IPS DF 6.9 (cell line): ENCODE results near the gene AP3B1.

ENCODE experiments used
- DNase-seq: peaks from one replicate; pipeline ENCODE4 v3.0.0-alpha.2; 2013; ENCODE audit warnings: low read depth, low spot score
- H3K27ac ChIP-seq: one replicate; pipeline ENCODE4 v1.5.1; 2013; ENCODE audit warnings: low read length, control low read depth
- H3K27me3 ChIP-seq: 2 replicates; pipeline ENCODE4 v1.6.1; 2013; ENCODE audit warnings: mild to moderate bottlenecking, low read length; ENCODE audit not compliant: control insufficient read depth, insufficient read depth
- H3K36me3 ChIP-seq: 2 replicates; pipeline ENCODE4 v1.6.1; 2013; ENCODE audit warnings: low read length; ENCODE audit not compliant: control insufficient read depth, insufficient read depth
- H3K4me1 ChIP-seq: 2 replicates; pipeline ENCODE4 v1.6.1; 2013; ENCODE audit warnings: low read length; ENCODE audit not compliant: control insufficient read depth, insufficient read depth
- H3K4me3 ChIP-seq: 2 replicates; pipeline ENCODE4 v1.5.1; 2013; ENCODE audit warnings: mild to moderate bottlenecking, low read length
- H3K9me3 ChIP-seq: 2 replicates; pipeline ENCODE4 v1.6.1; 2013; ENCODE audit warnings: low read length, inconsistent platforms; ENCODE audit not compliant: control insufficient read depth, insufficient read depth
- WGBS: extraction: QIAGEN DNeasy Blood & Tissue Kit; methylation state at CpG from one replicate; pipeline ENCODE4 v1.1.7; 2013; ENCODE audit warnings: mixed read lengths, missing lambda C conversion rate; ENCODE audit not compliant: insufficient read length, insufficient coverage; 5-methylcytosine and 5-hydroxymethylcytosine counted together

AP3B1 gene

GRCh38 chr5:78275998-78276543, 18.4 kb downstream of the AP3B1 start:
- H3K36me3 ChIP-seq = no peaks in the 10 kb centered on the region
- no peak for DNase-seq
- no peaks in the 10 kb centered on the region for H3K27me3 ChIP-seq
- H3K4me1 ChIP-seq = no peaks in the 10 kb centered on the region
- no peak overlapping the region for H3K4me3 ChIP-seq
- H3K27ac ChIP-seq = no peak overlapping the region
- H3K9me3 ChIP-seq = no peaks in the 10 kb centered on the region

- DNase-seq = no peak
- H3K4me1 ChIP-seq = no peaks in the 10 kb centered on the region
- H3K36me3 ChIP-seq = no peaks in the 10 kb centered on the region
- no CpG with 5 or more reads among the region's 1 CpG for WGBS
- no peaks in the 10 kb centered on the region for H3K27me3 ChIP-seq
- no peaks in the 10 kb centered on the region for H3K9me3 ChIP-seq
- H3K27ac ChIP-seq = no peak overlapping the region
- H3K4me3 ChIP-seq = no peak overlapping the region
Observed at GRCh38 chr5:78274540-78275197, 19.8 kb downstream of the AP3B1 start.

- Histone ChIP-seq H3K4me1 (no peaks in the 10 kb centered on the region), H3K27me3 (no peaks in the 10 kb centered on the region), H3K36me3 (no peaks in the 10 kb centered on the region), H3K9me3 (no peaks in the 10 kb centered on the region), H3K27ac (no peak overlapping the region), H3K4me3 (no peak overlapping the region)
- DNase-seq = no peak
- no CpG with 5 or more reads among the region's 1 CpG for WGBS
Observed at GRCh38 chr5:78273436-78273835, 21.1 kb downstream of the AP3B1 start.

- no peak overlapping the region for H3K4me3 ChIP-seq
- no CpG with 5 or more reads among the region's 4 CpGs for WGBS
- no peaks in the 10 kb centered on the region for H3K27me3 ChIP-seq
- H3K36me3 ChIP-seq = no peaks in the 10 kb centered on the region
- no peak for DNase-seq
- no peaks in the 10 kb centered on the region for H3K9me3 ChIP-seq
- H3K27ac ChIP-seq = no peak overlapping the region
- no peaks in the 10 kb centered on the region for H3K4me1 ChIP-seq
Observed at GRCh38 chr5:78271766-78272165, 22.7 kb downstream of the AP3B1 start.

- Histone ChIP-seq H3K36me3 (no peaks in the 10 kb centered on the region; the same call in 1 of the 2 replicates), H3K9me3 (no peaks in the 10 kb centered on the region), H3K27ac (no peak overlapping the region), H3K27me3 (no peaks in the 10 kb centered on the region), H3K4me3 (no peak overlapping the region), H3K4me1 (no peaks in the 10 kb centered on the region)
- DNase-seq = no peak
Observed at GRCh38 chr5:78269088-78269703, 25.3 kb downstream of the AP3B1 start.

- Histone ChIP-seq H3K27me3 (no peaks in the 10 kb centered on the region), H3K27ac (no peak overlapping the region), H3K4me3 (no peak overlapping the region), H3K4me1 (no peaks in the 10 kb centered on the region), H3K9me3 (no peaks in the 10 kb centered on the region), H3K36me3 (no peaks in the 10 kb centered on the region; the same call in 1 of the 2 replicates)
- no peak for DNase-seq
- no CpG with 5 or more reads among the region's 2 CpGs for WGBS
Observed at GRCh38 chr5:78268356-78268755, 26.1 kb downstream of the AP3B1 start.

GRCh38 chr5:78265163-78265562, 29.3 kb downstream of the AP3B1 start:
- no peaks in the 10 kb centered on the region for H3K4me1 ChIP-seq
- WGBS = no CpG with 5 or more reads among the region's 2 CpGs
- H3K9me3 ChIP-seq = no peaks in the 10 kb centered on the region
- H3K27me3 ChIP-seq = no peaks in the 10 kb centered on the region
- DNase-seq = no peak
- H3K4me3 ChIP-seq = no peak overlapping the region
- H3K36me3 ChIP-seq = no peaks in the 10 kb centered on the region; the same call in 1 of the 2 replicates
- no peak overlapping the region for H3K27ac ChIP-seq

GRCh38 chr5:78264600-78264999, 29.9 kb downstream of the AP3B1 start:
- no peak for DNase-seq
- no peaks in the 10 kb centered on the region for H3K4me1 ChIP-seq
- H3K27ac ChIP-seq = no peak overlapping the region
- H3K9me3 ChIP-seq = no peaks in the 10 kb centered on the region
- no peaks in the 10 kb centered on the region; the same call in 1 of the 2 replicates for H3K36me3 ChIP-seq
- no peak overlapping the region for H3K4me3 ChIP-seq
- H3K27me3 ChIP-seq = no peaks in the 10 kb centered on the region
- no CpG with 5 or more reads among the region's 1 CpG for WGBS

GRCh38 chr5:78260771-78261170, 33.7 kb downstream of the AP3B1 start:
- Histone ChIP-seq H3K4me3 (no peak overlapping the region), H3K4me1 (no peaks in the 10 kb centered on the region), H3K27me3 (no peaks in the 10 kb centered on the region), H3K27ac (no peak overlapping the region), H3K36me3 (no peaks in the 10 kb centered on the region; the same call in 1 of the 2 replicates), H3K9me3 (no peaks in the 10 kb centered on the region)
- DNase-seq = no peak
- no CpG with 5 or more reads among the region's 2 CpGs for WGBS

GRCh38 chr5:78253201-78253600, 41.3 kb downstream of the AP3B1 start:
- no peak overlapping the region for H3K27ac ChIP-seq
- WGBS = no CpG with 5 or more reads among the region's 3 CpGs
- H3K9me3 ChIP-seq = no peaks in the 10 kb centered on the region
- no peak for DNase-seq
- no peak overlapping the region for H3K4me3 ChIP-seq
- H3K4me1 ChIP-seq = 0 out of 2 replicates have a peak, but pooled peaks cover 2% of the 10 kb centered on the region
- H3K36me3 ChIP-seq = no peaks in the 10 kb centered on the region
- no peaks in the 10 kb centered on the region for H3K27me3 ChIP-seq

GRCh38 chr5:78252715-78253114, 41.8 kb downstream of the AP3B1 start:
- Histone ChIP-seq H3K27me3 (no peaks in the 10 kb centered on the region), H3K4me3 (no peak overlapping the region), H3K27ac (no peak overlapping the region), H3K9me3 (no peaks in the 10 kb centered on the region), H3K36me3 (no peaks in the 10 kb centered on the region), H3K4me1 (0 out of 2 replicates have a peak, but pooled peaks cover 2% of the 10 kb centered on the region)
- WGBS = no CpG with 5 or more reads among the region's 5 CpGs
- no peak for DNase-seq
